ENCODE measurements around the gene MYLK.
"Not testable (repeated sequence)": the region's sequence is repeated elsewhere in the genome, so short reads cannot be mapped to it uniquely, and the experiment has no call there.

- not testable (repeated sequence) for TF ChIP-seq EZH2phosphoT487 (IDR thresholded peaks at IDR 0.05; ENCODE audit: borderline replicate concordance); CTCF (conservative IDR thresholded peaks at IDR 0.05; ENCODE audit: low read length)
Observed at GRCh38 chr3:123600863-123601262, 283.3 kb downstream of the MYLK start.

Data from Loucy (cell line).